DOHH2 (cell line): ENCODE data around the gene ALK.

Source experiments
- CTCF ChIP-seq: fragments of 200-600 bp; sonication (generic); IDR thresholded peaks from one replicate; pipeline ENCODE4 v1.5.1; 2014; ENCODE audit warnings: antibody characterized with exemption, mild to moderate bottlenecking, low read depth, low read length; ENCODE audit not compliant: poor library complexity, severe bottlenecking
- EZH2phosphoT487 ChIP-seq: fragments of 200-600 bp; sonication (generic); IDR thresholded peaks from 2 replicates; pipeline ENCODE4 v1.6.1; 2017; ENCODE audit warnings: borderline replicate concordance, mild to moderate bottlenecking, antibody characterized with exemption, low read length, moderate library complexity, mixed read lengths

- TF ChIP-seq CTCF = no peak
- TF ChIP-seq EZH2phosphoT487 = no peak
Observed at GRCh38 chr2:29855924-29856639, 65.3 kb downstream of the ALK start.
